ENCODE results near the gene ACE.

ACE gene

DNA sequence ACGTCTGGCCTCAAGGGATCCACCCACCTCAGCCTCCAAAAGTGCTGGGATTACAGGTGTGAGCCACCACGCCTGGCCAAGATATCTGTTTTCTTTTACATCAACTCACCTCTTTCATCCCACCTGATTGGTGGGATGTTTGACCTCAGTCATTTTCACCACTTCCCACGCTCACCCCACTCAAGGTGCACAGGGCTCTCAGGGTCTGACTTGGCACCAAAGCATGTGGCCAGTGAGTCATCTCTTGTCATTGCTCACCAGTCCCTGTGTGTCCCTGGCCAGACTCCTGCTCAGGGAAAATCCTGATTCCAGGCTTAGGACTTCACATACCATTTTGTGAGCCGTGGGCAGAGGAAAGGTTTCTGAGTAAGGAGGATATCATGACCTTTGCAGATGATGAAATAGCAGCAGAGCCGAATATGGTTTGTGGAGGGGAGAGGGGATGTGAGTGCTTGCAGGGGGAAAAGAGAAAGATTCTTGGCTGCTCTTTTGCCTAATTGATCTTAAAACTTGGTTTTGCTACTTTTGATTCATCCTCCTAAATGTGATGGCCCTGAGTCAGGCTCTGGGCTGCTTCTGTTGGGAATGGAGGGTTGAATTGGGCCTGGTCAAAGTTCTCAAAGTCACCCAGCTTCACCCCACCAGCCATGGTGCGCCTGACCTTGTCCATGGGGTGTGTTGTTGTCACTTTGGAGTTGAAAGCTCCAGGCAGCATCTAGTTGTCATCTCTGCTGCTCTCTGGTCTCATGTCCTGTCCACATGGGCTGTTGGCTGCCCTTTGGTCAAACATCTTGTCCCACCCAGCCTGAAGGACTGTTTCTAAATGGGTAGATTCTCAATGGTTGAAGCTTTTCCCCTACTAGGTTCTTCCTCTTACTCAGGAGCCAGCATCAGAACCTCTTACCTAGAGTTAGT is 40.3 kb downstream of the ACE start (continued):
- TF ChIP-seq ZNF626 (tag by site-specific recombination; IDR thresholded peaks at IDR 0.05) (no peak), ZSCAN23 (tag by site-specific recombination; IDR thresholded peaks at IDR 0.05) (no peak), ZNF266 (tag by site-specific recombination; IDR thresholded peaks at IDR 0.05; ENCODE audit: low read depth) (no peak), GLIS2 (tag by site-specific recombination; IDR thresholded peaks at IDR 0.05) (0 out of 2 replicates have a peak, but pooled peaks have one; percentile 41), EGR2 (tag by site-specific recombination; IDR thresholded peaks at IDR 0.05; ENCODE audit: low read depth) (peak; percentile 98), ZNF114 (tag by site-specific recombination; IDR thresholded peaks at IDR 0.05) (no peak), GFI1B (tag by site-specific recombination; IDR thresholded peaks at IDR 0.05) (no peak), ZNF350 (tag by site-specific recombination; IDR thresholded peaks at IDR 0.05) (no peak), ZNF585B (tag by site-specific recombination; IDR thresholded peaks at IDR 0.05) (no peak), BCL11B (tag by site-specific recombination; IDR thresholded peaks at IDR 0.05; ENCODE audit: low read depth) (no peak), ZBTB48 (tag by site-specific recombination; IDR thresholded peaks at IDR 0.05) (no peak), KLF7 (tag by site-specific recombination; IDR thresholded peaks at IDR 0.05; ENCODE audit: borderline replicate concordance) (no peak), ZNF510 (tag by site-specific recombination; IDR thresholded peaks at IDR 0.05; ENCODE audit: insufficient replicate concordance) (no peak), ZNF521 (tag by site-specific recombination; IDR thresholded peaks at IDR 0.05) (no peak), SP7 (tag by site-specific recombination; IDR thresholded peaks at IDR 0.05) (0 out of 2 replicates have a peak, but pooled peaks have one; percentile 19), GLIS1 (tag by site-specific recombination; IDR thresholded peaks at IDR 0.05) (peak; percentile 12; the same call in 1 of the 2 replicates), ZNF394 (tag by site-specific recombination; IDR thresholded peaks at IDR 0.05; ENCODE audit: borderline replicate concordance) (no peak)
- TF ChIP-seq, protein P1, sequence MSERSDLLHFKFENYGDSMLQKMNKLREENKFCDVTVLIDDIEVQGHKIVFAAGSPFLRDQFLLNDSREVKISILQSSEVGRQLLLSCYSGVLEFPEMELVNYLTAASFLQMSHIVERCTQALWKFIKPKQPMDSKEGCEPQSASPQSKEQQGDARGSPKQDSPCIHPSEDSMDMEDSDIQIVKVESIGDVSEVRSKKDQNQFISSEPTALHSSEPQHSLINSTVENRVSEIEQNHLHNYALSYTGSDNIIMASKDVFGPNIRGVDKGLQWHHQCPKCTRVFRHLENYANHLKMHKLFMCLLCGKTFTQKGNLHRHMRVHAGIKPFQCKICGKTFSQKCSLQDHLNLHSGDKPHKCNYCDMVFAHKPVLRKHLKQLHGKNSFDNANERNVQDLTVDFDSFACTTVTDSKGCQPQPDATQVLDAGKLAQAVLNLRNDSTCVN (tag by site-specific recombination; optimal IDR thresholded peaks at IDR 0.05): no peak
- TF ChIP-seq, protein P2, sequence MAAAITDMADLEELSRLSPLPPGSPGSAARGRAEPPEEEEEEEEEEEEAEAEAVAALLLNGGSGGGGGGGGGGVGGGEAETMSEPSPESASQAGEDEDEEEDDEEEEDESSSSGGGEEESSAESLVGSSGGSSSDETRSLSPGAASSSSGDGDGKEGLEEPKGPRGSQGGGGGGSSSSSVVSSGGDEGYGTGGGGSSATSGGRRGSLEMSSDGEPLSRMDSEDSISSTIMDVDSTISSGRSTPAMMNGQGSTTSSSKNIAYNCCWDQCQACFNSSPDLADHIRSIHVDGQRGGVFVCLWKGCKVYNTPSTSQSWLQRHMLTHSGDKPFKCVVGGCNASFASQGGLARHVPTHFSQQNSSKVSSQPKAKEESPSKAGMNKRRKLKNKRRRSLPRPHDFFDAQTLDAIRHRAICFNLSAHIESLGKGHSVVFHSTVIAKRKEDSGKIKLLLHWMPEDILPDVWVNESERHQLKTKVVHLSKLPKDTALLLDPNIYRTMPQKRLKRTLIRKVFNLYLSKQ (tag by site-specific recombination; IDR thresholded peaks at IDR 0.05; ENCODE audit: borderline replicate concordance): no peak
- TF ChIP-seq, protein P3, sequence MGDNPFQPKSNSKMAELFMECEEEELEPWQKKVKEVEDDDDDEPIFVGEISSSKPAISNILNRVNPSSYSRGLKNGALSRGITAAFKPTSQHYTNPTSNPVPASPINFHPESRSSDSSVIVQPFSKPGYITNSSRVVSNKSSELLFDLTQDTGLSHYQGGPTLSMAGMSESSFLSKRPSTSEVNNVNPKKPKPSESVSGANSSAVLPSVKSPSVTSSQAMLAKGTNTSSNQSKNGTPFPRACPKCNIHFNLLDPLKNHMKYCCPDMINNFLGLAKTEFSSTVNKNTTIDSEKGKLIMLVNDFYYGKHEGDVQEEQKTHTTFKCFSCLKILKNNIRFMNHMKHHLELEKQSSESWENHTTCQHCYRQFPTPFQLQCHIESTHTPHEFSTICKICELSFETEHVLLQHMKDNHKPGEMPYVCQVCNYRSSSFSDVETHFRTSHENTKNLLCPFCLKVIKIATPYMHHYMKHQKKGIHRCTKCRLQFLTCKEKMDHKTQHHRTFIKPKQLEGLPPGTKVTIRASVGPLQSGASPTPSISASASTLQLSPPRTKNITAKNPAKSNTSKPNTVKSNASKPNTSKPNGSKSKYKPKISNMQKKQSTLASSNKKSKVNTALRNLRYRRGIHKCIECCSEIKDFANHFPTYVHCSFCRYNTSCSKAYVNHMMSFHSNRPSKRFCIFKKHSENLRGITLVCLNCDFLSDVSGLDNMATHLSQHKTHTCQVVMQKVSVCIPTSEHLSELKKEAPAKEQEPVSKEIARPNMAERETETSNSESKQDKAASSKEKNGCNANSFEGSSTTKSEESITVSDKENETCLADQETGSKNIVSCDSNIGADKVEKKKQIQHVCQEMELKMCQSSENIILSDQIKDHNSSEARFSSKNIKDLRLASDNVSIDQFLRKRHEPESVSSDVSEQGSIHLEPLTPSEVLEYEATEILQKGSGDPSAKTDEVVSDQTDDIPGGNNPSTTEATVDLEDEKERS (tag by site-specific recombination; IDR thresholded peaks at IDR 0.05): no peak
- TF ChIP-seq, protein P4, sequence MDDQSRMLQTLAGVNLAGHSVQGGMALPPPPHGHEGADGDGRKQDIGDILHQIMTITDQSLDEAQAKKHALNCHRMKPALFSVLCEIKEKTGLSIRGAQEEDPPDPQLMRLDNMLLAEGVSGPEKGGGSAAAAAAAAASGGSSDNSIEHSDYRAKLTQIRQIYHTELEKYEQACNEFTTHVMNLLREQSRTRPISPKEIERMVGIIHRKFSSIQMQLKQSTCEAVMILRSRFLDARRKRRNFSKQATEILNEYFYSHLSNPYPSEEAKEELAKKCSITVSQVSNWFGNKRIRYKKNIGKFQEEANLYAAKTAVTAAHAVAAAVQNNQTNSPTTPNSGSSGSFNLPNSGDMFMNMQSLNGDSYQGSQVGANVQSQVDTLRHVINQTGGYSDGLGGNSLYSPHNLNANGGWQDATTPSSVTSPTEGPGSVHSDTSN (CRISPR knock-in tag; IDR thresholded peaks at IDR 0.05): no peak
- TF ChIP-seq, protein P5, sequence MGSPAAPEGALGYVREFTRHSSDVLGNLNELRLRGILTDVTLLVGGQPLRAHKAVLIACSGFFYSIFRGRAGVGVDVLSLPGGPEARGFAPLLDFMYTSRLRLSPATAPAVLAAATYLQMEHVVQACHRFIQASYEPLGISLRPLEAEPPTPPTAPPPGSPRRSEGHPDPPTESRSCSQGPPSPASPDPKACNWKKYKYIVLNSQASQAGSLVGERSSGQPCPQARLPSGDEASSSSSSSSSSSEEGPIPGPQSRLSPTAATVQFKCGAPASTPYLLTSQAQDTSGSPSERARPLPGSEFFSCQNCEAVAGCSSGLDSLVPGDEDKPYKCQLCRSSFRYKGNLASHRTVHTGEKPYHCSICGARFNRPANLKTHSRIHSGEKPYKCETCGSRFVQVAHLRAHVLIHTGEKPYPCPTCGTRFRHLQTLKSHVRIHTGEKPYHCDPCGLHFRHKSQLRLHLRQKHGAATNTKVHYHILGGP (tag by site-specific recombination; IDR thresholded peaks at IDR 0.05): no peak
- TF ChIP-seq, protein P6, sequence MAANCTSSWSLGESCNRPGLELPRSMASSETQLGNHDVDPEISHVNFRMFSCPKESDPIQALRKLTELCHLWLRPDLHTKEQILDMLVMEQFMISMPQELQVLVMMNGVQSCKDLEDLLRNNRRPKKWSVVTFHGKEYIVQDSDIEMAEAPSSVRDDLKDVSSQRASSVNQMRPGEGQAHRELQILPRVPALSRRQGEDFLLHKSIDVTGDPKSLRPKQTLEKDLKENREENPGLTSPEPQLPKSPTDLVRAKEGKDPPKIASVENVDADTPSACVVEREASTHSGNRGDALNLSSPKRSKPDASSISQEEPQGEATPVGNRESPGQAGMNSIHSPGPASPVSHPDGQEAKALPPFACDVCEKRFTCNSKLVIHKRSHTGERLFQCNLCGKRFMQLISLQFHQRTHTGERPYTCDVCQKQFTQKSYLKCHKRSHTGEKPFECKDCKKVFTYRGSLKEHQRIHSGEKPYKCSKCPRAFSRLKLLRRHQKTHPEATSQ (tag by site-specific recombination; IDR thresholded peaks at IDR 0.05): no peak
- TF ChIP-seq, protein P7, sequence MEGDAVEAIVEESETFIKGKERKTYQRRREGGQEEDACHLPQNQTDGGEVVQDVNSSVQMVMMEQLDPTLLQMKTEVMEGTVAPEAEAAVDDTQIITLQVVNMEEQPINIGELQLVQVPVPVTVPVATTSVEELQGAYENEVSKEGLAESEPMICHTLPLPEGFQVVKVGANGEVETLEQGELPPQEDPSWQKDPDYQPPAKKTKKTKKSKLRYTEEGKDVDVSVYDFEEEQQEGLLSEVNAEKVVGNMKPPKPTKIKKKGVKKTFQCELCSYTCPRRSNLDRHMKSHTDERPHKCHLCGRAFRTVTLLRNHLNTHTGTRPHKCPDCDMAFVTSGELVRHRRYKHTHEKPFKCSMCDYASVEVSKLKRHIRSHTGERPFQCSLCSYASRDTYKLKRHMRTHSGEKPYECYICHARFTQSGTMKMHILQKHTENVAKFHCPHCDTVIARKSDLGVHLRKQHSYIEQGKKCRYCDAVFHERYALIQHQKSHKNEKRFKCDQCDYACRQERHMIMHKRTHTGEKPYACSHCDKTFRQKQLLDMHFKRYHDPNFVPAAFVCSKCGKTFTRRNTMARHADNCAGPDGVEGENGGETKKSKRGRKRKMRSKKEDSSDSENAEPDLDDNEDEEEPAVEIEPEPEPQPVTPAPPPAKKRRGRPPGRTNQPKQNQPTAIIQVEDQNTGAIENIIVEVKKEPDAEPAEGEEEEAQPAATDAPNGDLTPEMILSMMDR (tag by site-specific recombination; IDR thresholded peaks at IDR 0.05): no peak

All from HEK293 (cell line).